GM12891 (cell line): ENCODE measurements around the gene TPST1.
"Not testable (repeated sequence)": the region's sequence is repeated elsewhere in the genome, so short reads cannot be mapped to it uniquely, and the experiment has no call there.

ENCODE experiments used
- PAX5 ChIP-seq: IDR thresholded peaks from 2 replicates; pipeline ENCODE4 v1.6.1; 2011; ENCODE audit warnings: low read length, moderate library complexity, mild to moderate bottlenecking; ENCODE audit not compliant: insufficient read depth, severe bottlenecking
- POLR2A ChIP-seq: IDR thresholded peaks from 2 replicates; pipeline ENCODE4 v1.6.1; 2011; ENCODE audit warnings: low read depth, low read length, control low read depth
- POLR2AphosphoS5 ChIP-seq: IDR thresholded peaks from 2 replicates; pipeline ENCODE4 v1.6.1; 2011; ENCODE audit warnings: low read depth, low read length, control low read depth
- POU2F2 ChIP-seq: IDR thresholded peaks from 2 replicates; pipeline ENCODE4 v1.6.1; 2011; ENCODE audit warnings: low read depth, mild to moderate bottlenecking, control low read depth, low read length, moderate library complexity
- SPI1 ChIP-seq: IDR thresholded peaks from 2 replicates; pipeline ENCODE4 v1.6.1; 2011; ENCODE audit warnings: low read depth, low read length, control low read depth
- TAF1 ChIP-seq: IDR thresholded peaks from 2 replicates; pipeline ENCODE4 v1.6.1; 2011; ENCODE audit warnings: low read depth, low read length, control low read depth

GRCh38 chr7:66396052-66396451 lies 190.9 kb downstream of the TPST1 start:
- not testable (repeated sequence) for TF ChIP-seq POLR2A, POLR2AphosphoS5, TAF1, PAX5, POU2F2, SPI1
